Measurements from ENCODE around the gene BCAS4.

BCAS4 gene

DNA sequence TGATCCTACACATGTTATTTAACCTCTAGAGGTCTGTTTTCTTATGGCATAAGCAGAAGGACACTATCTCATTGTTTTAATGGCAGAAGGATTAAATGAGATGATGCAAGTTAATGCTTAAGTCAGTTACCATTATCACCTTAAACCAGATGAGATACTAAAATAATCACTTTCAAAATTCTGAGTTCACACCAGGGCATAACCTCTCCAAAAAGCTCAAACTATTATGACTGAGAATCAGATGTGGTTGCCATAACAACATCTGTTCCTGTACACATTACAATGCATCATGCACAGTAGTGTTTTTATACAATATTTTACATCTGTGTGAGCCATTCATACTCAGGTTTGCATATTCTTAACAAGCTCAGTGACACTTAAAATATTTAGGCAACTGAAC is 126.1 kb downstream of the BCAS4 start:
- Histone ChIP-seq H3K9me2 (replicated peaks; ENCODE audit: control insufficient read depth, low read length) (no peaks in the 10 kb centered on the region), H3F3A (ENCODE audit: control insufficient read depth, insufficient read depth) (peaks cover 8% of the 10 kb centered on the region; the same call in 1 of the 2 replicates), H3K79me2 (ENCODE audit: control insufficient read depth, low read length) (peaks cover 100% of the 10 kb centered on the region), H3K36me3 (ENCODE audit: control insufficient read depth, low read length) (peaks cover 91% of the 10 kb centered on the region), H4K20me1 (ENCODE audit: control insufficient read depth, insufficient read depth, low read depth, low read length) (peaks cover 75% of the 10 kb centered on the region), H3K27ac (ENCODE audit: low read depth, low read length) (no peak overlapping the region), H3K27me3 (ENCODE audit: control insufficient read depth, low read length) (no peaks in the 10 kb centered on the region), H3K4me3 (ENCODE audit: low read length) (no peak overlapping the region), H3K9me3 (ENCODE audit: control insufficient read depth, insufficient read depth, low read length) (no peaks in the 10 kb centered on the region), H3K4me1 (ENCODE audit: control insufficient read depth, low read length) (peaks cover 97% of the 10 kb centered on the region), H3K4me2 (ENCODE audit: low read length) (peak overlapping the region; percentile 37)
- TF ChIP-seq, protein P1, sequence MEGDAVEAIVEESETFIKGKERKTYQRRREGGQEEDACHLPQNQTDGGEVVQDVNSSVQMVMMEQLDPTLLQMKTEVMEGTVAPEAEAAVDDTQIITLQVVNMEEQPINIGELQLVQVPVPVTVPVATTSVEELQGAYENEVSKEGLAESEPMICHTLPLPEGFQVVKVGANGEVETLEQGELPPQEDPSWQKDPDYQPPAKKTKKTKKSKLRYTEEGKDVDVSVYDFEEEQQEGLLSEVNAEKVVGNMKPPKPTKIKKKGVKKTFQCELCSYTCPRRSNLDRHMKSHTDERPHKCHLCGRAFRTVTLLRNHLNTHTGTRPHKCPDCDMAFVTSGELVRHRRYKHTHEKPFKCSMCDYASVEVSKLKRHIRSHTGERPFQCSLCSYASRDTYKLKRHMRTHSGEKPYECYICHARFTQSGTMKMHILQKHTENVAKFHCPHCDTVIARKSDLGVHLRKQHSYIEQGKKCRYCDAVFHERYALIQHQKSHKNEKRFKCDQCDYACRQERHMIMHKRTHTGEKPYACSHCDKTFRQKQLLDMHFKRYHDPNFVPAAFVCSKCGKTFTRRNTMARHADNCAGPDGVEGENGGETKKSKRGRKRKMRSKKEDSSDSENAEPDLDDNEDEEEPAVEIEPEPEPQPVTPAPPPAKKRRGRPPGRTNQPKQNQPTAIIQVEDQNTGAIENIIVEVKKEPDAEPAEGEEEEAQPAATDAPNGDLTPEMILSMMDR (IDR thresholded peaks at IDR 0.05; ENCODE audit: low read depth, low read length, poor library complexity, severe bottlenecking) = no peak
- TF ChIP-seq EZH2phosphoT487 (IDR thresholded peaks at IDR 0.05; ENCODE audit: borderline replicate concordance, low read length) = no peak

GRCh38 chr20:50921803-50922501 is 127.1 kb downstream of the BCAS4 start:
- Histone ChIP-seq H3K4me3 (ENCODE audit: low read length) (no peak overlapping the region), H3K36me3 (ENCODE audit: control insufficient read depth, low read length) (peaks cover 90% of the 10 kb centered on the region), H3K4me2 (ENCODE audit: low read length) (peak overlapping the region; percentile 37), H3K79me2 (ENCODE audit: control insufficient read depth, low read length) (peaks cover 100% of the 10 kb centered on the region), H3K27ac (ENCODE audit: low read depth, low read length) (no peak overlapping the region), H3K9me2 (replicated peaks; ENCODE audit: control insufficient read depth, low read length) (no peaks in the 10 kb centered on the region), H4K20me1 (ENCODE audit: control insufficient read depth, insufficient read depth, low read depth, low read length) (peaks cover 66% of the 10 kb centered on the region), H3K27me3 (ENCODE audit: control insufficient read depth, low read length) (no peaks in the 10 kb centered on the region), H3K9me3 (ENCODE audit: control insufficient read depth, insufficient read depth, low read length) (no peaks in the 10 kb centered on the region), H3K4me1 (ENCODE audit: control insufficient read depth, low read length) (peaks cover 94% of the 10 kb centered on the region), H3F3A (ENCODE audit: control insufficient read depth, insufficient read depth) (peaks cover 11% of the 10 kb centered on the region)
- TF ChIP-seq, protein P1 (IDR thresholded peaks at IDR 0.05; ENCODE audit: low read depth, low read length, poor library complexity, severe bottlenecking) = no peak
- TF ChIP-seq EZH2phosphoT487 (IDR thresholded peaks at IDR 0.05; ENCODE audit: borderline replicate concordance, low read length) = no peak

- no peaks in the 10 kb centered on the region for H3K27me3 ChIP-seq (ENCODE audit: control insufficient read depth, low read length)
- H3K4me2 ChIP-seq (ENCODE audit: low read length) = peak overlapping the region; percentile 38; the same call in 1 of the 2 replicates
- peaks cover 93% of the 10 kb centered on the region for H3K4me1 ChIP-seq (ENCODE audit: control insufficient read depth, low read length)
- H4K20me1 ChIP-seq (ENCODE audit: control insufficient read depth, insufficient read depth, low read depth, low read length) = peaks cover 67% of the 10 kb centered on the region
- H3K9me3 ChIP-seq (ENCODE audit: control insufficient read depth, insufficient read depth, low read length) = no peaks in the 10 kb centered on the region
- H3K9me2 ChIP-seq (replicated peaks; ENCODE audit: control insufficient read depth, low read length) = no peaks in the 10 kb centered on the region
- no peak overlapping the region for H3K27ac ChIP-seq (ENCODE audit: low read depth, low read length)
- peaks cover 11% of the 10 kb centered on the region for H3F3A ChIP-seq (ENCODE audit: control insufficient read depth, insufficient read depth)
- peaks cover 91% of the 10 kb centered on the region for H3K36me3 ChIP-seq (ENCODE audit: control insufficient read depth, low read length)
- no peak overlapping the region for H3K4me3 ChIP-seq (ENCODE audit: low read length)
- peaks cover 100% of the 10 kb centered on the region for H3K79me2 ChIP-seq (ENCODE audit: control insufficient read depth, low read length)
- TF ChIP-seq EZH2phosphoT487 (IDR thresholded peaks at IDR 0.05; ENCODE audit: borderline replicate concordance, low read length) = no peak
- TF ChIP-seq, protein P1 (IDR thresholded peaks at IDR 0.05; ENCODE audit: low read depth, low read length, poor library complexity, severe bottlenecking) = no peak
These were observed 129.5 kb downstream of the BCAS4 start for GRCh38 chr20:50924261-50924920.

Data from DOHH2 (cell line).